ENCODE results near the gene CLK1.

Gene CLK1

DNA sequence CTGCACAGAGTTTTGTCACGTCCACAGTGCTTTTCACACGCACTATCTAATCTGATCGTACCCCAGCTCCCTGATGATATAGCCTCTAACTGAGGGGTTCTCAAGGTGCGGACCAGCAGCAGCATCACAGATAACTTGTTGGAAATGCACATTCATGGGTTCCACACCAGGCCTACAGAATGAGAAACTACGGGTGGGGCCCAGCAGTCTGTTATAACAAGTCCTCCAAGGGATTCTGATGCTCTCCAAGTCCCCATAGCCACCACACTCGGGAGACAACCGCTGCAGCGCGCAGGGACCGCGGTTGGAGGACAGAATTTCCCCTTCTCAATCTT is 53.5 kb downstream of the CLK1 start:
- DNase-seq: no peak

DNA sequence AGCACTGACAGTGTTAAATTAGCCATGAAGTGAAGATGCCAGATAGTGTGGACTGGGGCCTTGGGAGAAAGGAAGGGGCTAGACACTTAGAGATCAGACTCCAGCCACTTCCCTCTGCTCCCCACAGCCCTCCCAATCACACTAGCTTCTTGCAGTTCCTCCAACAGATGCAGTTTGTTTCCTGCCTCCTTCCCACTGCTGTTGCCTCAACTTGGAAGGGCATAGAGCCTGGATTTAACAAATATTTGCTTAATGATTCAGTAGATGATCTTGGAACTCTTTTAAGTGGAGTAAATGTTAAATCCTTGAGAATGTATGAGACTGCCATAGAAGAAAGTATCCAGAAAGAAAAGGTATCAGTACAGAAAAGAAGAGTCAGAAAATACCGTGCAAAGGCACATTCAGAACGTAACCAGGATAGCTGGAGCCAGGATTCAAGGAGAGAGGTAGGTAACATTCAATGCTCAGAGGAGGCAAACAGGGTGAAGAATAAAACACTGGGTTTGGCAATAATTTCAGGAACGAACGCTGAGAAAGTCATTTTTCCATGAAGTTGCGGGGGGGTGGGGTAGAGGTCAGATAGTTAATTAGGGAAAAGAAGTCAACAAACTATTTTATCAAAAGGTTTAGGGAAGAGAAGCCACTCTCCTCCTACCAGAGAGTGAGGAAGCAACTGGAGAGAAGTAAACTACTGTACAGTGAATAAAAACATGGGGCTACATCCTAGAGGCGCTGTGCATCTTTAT is 54.0 kb downstream of the CLK1 start:
- DNase-seq: no peak

GRCh38 chr2:200809506-200810251 is 54.8 kb downstream of the CLK1 start:
- DNase-seq: no peak

All from CD4-positive, alpha-beta T cell treated with Interleukin-17A for 4 hours (primary cell).